ENCODE measurements around the gene ACAN.

DNA sequence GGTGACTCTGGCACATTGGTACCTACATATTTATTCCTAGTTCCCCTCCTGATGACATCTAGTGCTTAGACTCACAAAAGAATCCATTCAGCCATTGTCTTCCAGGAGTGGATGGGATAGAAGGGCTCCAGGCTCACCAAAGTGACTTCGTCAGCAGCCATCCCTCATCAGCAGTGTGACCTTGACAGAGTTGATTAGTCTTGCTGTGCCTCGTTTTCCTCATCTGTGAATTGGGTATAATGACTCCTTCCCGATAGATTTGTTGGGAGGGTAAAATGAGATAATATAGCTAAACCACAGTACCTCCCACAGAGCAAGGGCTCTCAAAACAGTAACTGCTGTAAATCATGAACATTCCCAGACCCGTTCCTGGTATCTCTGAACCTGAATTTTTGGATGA is 10.7 kb downstream of the ACAN start:
- TF ChIP-seq, protein P1, sequence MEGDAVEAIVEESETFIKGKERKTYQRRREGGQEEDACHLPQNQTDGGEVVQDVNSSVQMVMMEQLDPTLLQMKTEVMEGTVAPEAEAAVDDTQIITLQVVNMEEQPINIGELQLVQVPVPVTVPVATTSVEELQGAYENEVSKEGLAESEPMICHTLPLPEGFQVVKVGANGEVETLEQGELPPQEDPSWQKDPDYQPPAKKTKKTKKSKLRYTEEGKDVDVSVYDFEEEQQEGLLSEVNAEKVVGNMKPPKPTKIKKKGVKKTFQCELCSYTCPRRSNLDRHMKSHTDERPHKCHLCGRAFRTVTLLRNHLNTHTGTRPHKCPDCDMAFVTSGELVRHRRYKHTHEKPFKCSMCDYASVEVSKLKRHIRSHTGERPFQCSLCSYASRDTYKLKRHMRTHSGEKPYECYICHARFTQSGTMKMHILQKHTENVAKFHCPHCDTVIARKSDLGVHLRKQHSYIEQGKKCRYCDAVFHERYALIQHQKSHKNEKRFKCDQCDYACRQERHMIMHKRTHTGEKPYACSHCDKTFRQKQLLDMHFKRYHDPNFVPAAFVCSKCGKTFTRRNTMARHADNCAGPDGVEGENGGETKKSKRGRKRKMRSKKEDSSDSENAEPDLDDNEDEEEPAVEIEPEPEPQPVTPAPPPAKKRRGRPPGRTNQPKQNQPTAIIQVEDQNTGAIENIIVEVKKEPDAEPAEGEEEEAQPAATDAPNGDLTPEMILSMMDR (conservative IDR thresholded peaks at IDR 0.05) = no peak
- TF ChIP-seq EZH2 (IDR thresholded peaks at IDR 0.05; ENCODE audit: low read depth) = no peak

Data from PC-9 (cell line).